ENCODE measurements around the gene TSSC4.

The TSSC4 gene

GRCh38 chr11:2450321-2451041 is 49.9 kb downstream of the TSSC4 start:
- no peak for DNase-seq

GRCh38 chr11:2451336-2451735 is 50.8 kb downstream of the TSSC4 start:
- DNase-seq = no peak

- no peak for DNase-seq
Observed at GRCh38 chr11:2451916-2452315, 51.4 kb downstream of the TSSC4 start.

DNA sequence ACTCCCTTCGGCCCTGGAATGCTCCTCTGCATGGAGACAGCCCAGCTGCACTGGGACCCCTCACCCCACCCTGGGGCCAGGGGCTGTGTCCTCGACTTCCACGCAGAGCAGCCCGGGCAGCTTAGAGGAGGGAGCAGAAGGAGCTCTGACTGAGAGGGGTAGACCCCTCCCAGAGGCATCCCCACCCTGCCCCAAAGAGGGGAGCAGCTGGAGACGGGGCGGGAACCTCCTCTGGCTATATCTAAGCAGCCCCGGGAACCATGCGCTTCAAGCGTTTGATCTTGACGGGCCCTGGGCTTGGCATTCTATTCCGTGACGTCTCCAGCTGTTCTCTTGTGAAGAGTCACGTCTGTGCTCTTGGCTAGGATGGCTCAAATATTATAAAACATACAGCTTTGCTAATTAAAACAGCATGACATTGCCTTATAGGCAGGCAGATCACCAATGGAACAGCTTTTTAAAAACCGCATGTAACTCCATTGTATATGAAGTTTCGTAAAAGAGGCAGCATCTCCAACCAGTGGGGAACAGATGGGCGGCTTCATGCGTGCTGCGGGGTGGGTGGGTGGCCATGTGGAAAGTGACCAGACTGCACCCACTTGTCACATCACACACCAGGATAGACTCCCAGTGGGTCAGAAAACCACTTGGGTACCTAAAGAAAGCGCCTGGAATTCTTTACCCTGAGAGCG is 51.9 kb downstream of the TSSC4 start:
- DNase-seq = no peak

GRCh38 chr11:2453436-2453835 is 52.9 kb downstream of the TSSC4 start:
- DNase-seq = no peak

Data from activated naive CD4-positive, alpha-beta T cell (primary cell).